ENCODE results near the gene PSMA6.

- TF ChIP-seq POLR2A (IDR thresholded peaks at IDR 0.05; ENCODE audit: low read length) (no peak), GATA1 (IDR thresholded peaks at IDR 0.05; ENCODE audit: low read depth, low read length) (no peak)
Observed at GRCh38 chr14:35242599-35243311, 49.4 kb upstream of the PSMA6 start.

Measured in erythroblast (primary cell).